C4-2B (cell line): ENCODE results near the gene SPSB3.

ENCODE experiments used
- H3K27ac ChIP-seq: fragments of 450-650 bp; 2 replicates; pipeline ENCODE4 v1.5.1; 2017
- CTCF ChIP-seq: fragments of 450-650 bp; conservative IDR thresholded peaks from 2 replicates; pipeline ENCODE4 v1.5.1; 2017; ENCODE audit warnings: mild to moderate bottlenecking
- ZFX ChIP-seq: fragments of 450-650 bp; IDR thresholded peaks from 2 replicates; pipeline ENCODE4 v1.6.1; 2017

SPSB3 gene

GRCh38 chr16:1779741-1780676, 2.4 kb downstream of the SPSB3 start:
- TF ChIP-seq CTCF, result no peak
- no peak for TF ChIP-seq ZFX
- no peak overlapping the region for H3K27ac ChIP-seq

- TF ChIP-seq CTCF (no peak), ZFX (no peak)
- H3K27ac ChIP-seq, result no peak overlapping the region
Measured at GRCh38 chr16:1779234-1779701, 3.1 kb downstream of the SPSB3 start.

DNA sequence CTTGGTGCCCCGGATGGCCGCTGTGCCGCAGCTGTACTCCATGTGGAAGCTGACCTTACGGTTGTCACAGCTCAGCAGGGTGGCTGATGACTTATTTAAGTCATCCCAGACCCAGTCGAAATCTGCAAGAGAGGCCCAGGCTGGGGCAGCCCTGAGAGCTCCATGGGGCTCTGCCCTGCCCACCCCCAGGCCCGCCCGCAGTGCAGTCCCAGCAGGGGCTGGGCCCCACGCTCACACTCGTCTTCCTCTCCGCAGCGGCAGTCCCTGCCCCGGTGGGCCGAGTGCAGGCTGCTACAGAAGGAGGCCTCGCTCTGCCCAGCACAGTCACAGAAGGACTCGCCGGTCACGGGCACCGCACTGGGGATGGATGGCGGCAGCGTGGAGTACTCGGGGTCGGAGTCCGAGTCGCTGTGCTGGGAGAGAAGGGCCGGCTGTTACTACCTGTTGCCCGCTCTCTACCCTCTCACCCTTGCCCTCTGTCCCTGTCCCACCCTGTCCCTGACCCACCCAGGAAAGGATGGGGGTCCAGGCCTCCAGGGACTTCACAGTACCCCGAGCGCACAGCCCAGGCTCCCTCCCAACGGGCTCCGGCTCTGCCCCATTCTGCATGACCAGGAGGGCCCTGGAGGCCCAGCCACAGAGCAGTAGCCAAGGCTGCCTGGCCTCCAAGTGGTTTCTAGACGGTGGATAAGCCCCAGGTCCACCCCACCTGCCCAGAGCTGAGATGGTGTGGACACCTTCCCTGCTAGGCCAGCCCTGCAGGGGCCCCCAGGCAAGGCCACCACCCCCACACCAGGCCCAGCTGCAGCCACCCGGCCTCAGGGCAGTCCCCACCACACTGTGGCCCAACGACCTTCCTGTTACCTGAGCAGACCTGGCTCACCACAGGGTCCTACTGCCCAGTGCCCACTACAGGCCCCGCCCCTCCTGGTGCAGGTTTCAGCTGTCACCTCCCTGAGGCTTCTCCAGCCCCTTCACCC, 3.9 kb downstream of the SPSB3 start:
- TF ChIP-seq CTCF (no peak), ZFX (no peak)
- H3K27ac ChIP-seq, result no peak overlapping the region

GRCh38 chr16:1777375-1778199, 4.8 kb downstream of the SPSB3 start:
- no peak overlapping the region for H3K27ac ChIP-seq
- no peak for TF ChIP-seq ZFX
- no peak for TF ChIP-seq CTCF

DNA sequence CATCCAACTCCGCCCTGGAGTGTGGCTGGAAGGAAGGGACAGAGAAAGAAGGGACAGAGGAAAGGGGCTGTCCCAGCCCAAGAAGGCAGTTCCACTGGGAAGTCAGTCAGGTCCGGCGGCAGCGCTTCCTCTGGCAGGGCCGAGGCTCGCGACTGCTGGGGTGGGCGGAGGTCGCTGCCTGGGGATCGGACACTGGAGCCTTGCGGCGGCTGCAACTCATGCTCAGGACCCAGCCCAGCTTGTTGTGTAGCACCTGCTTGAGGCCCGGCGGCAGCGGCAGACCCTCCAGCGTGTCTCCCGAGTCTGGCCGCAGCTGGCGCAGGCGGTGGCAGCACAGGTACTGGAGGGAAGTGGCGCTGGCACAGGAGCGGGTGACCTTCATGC, 5.4 kb downstream of the SPSB3 start:
- no peak overlapping the region for H3K27ac ChIP-seq
- no peak for TF ChIP-seq CTCF
- no peak for TF ChIP-seq ZFX

- TF ChIP-seq ZFX (no peak), CTCF (no peak)
- H3K27ac ChIP-seq, result no peak overlapping the region
Measured at GRCh38 chr16:1776672-1776955, 5.8 kb downstream of the SPSB3 start.
